SU-DHL-6 (cell line): ENCODE data around the gene ADAMTS16.

Source experiments
- EZH2phosphoT487 ChIP-seq: fragments of 200-600 bp; sonication (generic), shearing (Covaris generic); conservative IDR thresholded peaks from 2 replicates; pipeline ENCODE4 v1.6.1; 2018; ENCODE audit warnings: mild to moderate bottlenecking, antibody characterized with exemption, low read length, moderate library complexity, mixed read lengths
- TF ChIP-seq, protein P1 (sequence below): fragments of 200-600 bp; sonication (generic); IDR thresholded peaks from one replicate; pipeline ENCODE4 v1.5.1; 2017; ENCODE audit warnings: antibody characterized with exemption, mild to moderate bottlenecking, low read length, moderate library complexity; ENCODE audit not compliant: insufficient read depth, poor library complexity, severe bottlenecking

DNA sequence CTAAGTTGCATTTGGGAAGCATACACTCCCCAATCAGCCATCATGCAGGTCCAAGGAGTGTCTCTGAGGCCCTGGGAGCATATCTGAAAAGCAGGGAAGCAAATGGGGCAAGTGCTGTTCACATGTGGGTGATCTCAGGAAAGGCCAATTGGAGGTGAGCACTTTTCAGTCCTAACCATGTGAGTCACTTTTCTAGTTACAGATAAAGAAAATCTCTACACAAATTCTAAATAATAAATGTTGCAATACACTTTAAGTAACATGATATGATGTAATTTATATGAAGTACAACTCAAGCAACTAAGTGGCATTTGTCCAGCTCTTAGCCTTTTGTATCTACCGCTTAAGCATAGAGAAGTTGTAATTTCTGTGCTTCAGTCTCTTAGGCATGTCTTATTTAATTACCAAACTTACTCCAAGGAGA lies 18.4 kb downstream of the ADAMTS16 start:
- TF ChIP-seq, protein P1, sequence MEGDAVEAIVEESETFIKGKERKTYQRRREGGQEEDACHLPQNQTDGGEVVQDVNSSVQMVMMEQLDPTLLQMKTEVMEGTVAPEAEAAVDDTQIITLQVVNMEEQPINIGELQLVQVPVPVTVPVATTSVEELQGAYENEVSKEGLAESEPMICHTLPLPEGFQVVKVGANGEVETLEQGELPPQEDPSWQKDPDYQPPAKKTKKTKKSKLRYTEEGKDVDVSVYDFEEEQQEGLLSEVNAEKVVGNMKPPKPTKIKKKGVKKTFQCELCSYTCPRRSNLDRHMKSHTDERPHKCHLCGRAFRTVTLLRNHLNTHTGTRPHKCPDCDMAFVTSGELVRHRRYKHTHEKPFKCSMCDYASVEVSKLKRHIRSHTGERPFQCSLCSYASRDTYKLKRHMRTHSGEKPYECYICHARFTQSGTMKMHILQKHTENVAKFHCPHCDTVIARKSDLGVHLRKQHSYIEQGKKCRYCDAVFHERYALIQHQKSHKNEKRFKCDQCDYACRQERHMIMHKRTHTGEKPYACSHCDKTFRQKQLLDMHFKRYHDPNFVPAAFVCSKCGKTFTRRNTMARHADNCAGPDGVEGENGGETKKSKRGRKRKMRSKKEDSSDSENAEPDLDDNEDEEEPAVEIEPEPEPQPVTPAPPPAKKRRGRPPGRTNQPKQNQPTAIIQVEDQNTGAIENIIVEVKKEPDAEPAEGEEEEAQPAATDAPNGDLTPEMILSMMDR = no peak
- no peak for TF ChIP-seq EZH2phosphoT487
